ENCODE results near the gene CLCNKA. TPM values are rescaled to one million over a fixed set of nuclear protein-coding genes. Genes with fewer than 3 reads are reported as not detected.
A peak's percentile ranks its signal among the peaks of the same experiment; 100 is the strongest.
"Not testable (repeated sequence)": the region's sequence is repeated elsewhere in the genome, so short reads cannot be mapped to it uniquely, and the experiment has no call there.

Gene CLCNKA
- polyA plus RNA-seq, 4 donors: 13.8 to 24.5 (median 18.1) TPM

GRCh38 chr1:16033103-16033632, 11.3 kb downstream of the CLCNKA start:
- DNase-seq (ENCODE audit: low read depth in 4 of 4, low spot score in 2 of 4): not testable (repeated sequence)

- not testable (repeated sequence) for DNase-seq (ENCODE audit: low read depth in 4 of 4, low spot score in 2 of 4)
These were observed 14.6 kb downstream of the CLCNKA start for GRCh38 chr1:16036461-16036860.

- DNase-seq (ENCODE audit: low read depth in 4 of 4, low spot score in 2 of 4): no peak
These were observed 16.7 kb downstream of the CLCNKA start for GRCh38 chr1:16038620-16038912.

- not testable (repeated sequence) for DNase-seq (ENCODE audit: low read depth in 4 of 4, low spot score in 2 of 4)
These were observed 18.0 kb downstream of the CLCNKA start for GRCh38 chr1:16039871-16040270.

GRCh38 chr1:16041200-16041599, 19.4 kb downstream of the CLCNKA start:
- no peak for DNase-seq (ENCODE audit: low read depth in 4 of 4, low spot score in 2 of 4)

- DNase-seq (ENCODE audit: low read depth in 4 of 4, low spot score in 2 of 4): no peak
These were observed 20.3 kb downstream of the CLCNKA start for GRCh38 chr1:16042096-16042495.

- DNase-seq (ENCODE audit: low read depth in 4 of 4, low spot score in 2 of 4): not testable (repeated sequence)
These were observed 20.8 kb downstream of the CLCNKA start for GRCh38 chr1:16042654-16043053.

GRCh38 chr1:16043521-16043920, 21.7 kb downstream of the CLCNKA start, which contains the start of gene CLCNKB:
Gene CLCNKB (plus strand): TSS chr1:16043782. CDS start chr1:16044493, 711 bp downstream.
- no peak for DNase-seq (ENCODE audit: low read depth in 4 of 4, low spot score in 2 of 4)

- DNase-seq (ENCODE audit: low read depth in 4 of 4, low spot score in 2 of 4): no peak
These were observed 22.1 kb downstream of the CLCNKA start for GRCh38 chr1:16043950-16044349.

GRCh38 chr1:16046842-16047241, 25.0 kb downstream of the CLCNKA start:
- no peak for DNase-seq (ENCODE audit: low read depth in 4 of 4, low spot score in 2 of 4)

- DNase-seq (ENCODE audit: low read depth in 4 of 4, low spot score in 2 of 4): no peak
These were observed 26.1 kb downstream of the CLCNKA start for GRCh38 chr1:16047791-16048475.

GRCh38 chr1:16048573-16049189, 26.8 kb downstream of the CLCNKA start:
- DNase-seq (ENCODE audit: low read depth in 4 of 4, low spot score in 2 of 4): peak in 3 of 4 donors; percentile 67 to 78 (median 70)

- DNase-seq (ENCODE audit: low read depth in 4 of 4, low spot score in 2 of 4): no peak
These were observed 28.5 kb downstream of the CLCNKA start for GRCh38 chr1:16050328-16050727.

GRCh38 chr1:16051039-16051438, 29.2 kb downstream of the CLCNKA start:
- no peak for DNase-seq (ENCODE audit: low read depth in 4 of 4, low spot score in 2 of 4)

GRCh38 chr1:16051949-16052348, 30.1 kb downstream of the CLCNKA start:
- not testable (repeated sequence) for DNase-seq (ENCODE audit: low read depth in 4 of 4, low spot score in 2 of 4)

- DNase-seq (ENCODE audit: low read depth in 4 of 4, low spot score in 2 of 4): no peak
These were observed 32.1 kb downstream of the CLCNKA start for GRCh38 chr1:16053781-16054502.

- DNase-seq (ENCODE audit: low read depth in 4 of 4, low spot score in 2 of 4): no peak
These were observed 33.0 kb downstream of the CLCNKA start for GRCh38 chr1:16054598-16055540.

- peak in 3 of 4 donors; percentile 64 to 82 (median 71) for DNase-seq (ENCODE audit: low read depth in 4 of 4, low spot score in 2 of 4)
These were observed 34.0 kb downstream of the CLCNKA start for GRCh38 chr1:16055613-16056520.

- DNase-seq (ENCODE audit: low read depth in 4 of 4, low spot score in 2 of 4): not testable (repeated sequence)
These were observed 34.7 kb downstream of the CLCNKA start for GRCh38 chr1:16056521-16056912.

Data from left renal cortex interstitium (tissue), 4 donors.